HL-60 (cell line): ENCODE data around the gene SPEM2.

Source experiments
- CTCF ChIP-seq: IDR thresholded peaks from one replicate; pipeline ENCODE4 v1.5.1; 2011; ENCODE audit warnings: low read length, control low read depth, inconsistent platforms; ENCODE audit not compliant: insufficient read depth
- GABPA ChIP-seq: IDR thresholded peaks from 2 replicates; pipeline ENCODE4 v1.6.1; 2012; ENCODE audit warnings: low read depth
- POLR2AphosphoS5 ChIP-seq: IDR thresholded peaks from 2 replicates; pipeline ENCODE4 v1.6.1; 2012; ENCODE audit warnings: low read depth
- REST ChIP-seq: IDR thresholded peaks from 2 replicates; pipeline ENCODE4 v1.6.1; 2012; ENCODE audit warnings: low read depth; ENCODE audit not compliant: insufficient replicate concordance
- SPI1 ChIP-seq: IDR thresholded peaks from 2 replicates; pipeline ENCODE4 v1.6.1; 2012; ENCODE audit warnings: low read depth, mild to moderate bottlenecking, borderline replicate concordance

GRCh38 chr17:7431231-7431630, 5.8 kb downstream of the SPEM2 start:
- TF ChIP-seq CTCF (no peak), POLR2AphosphoS5 (no peak), REST (no peak), GABPA (no peak), SPI1 (no peak)
